NT2/D1 (cell line): ENCODE measurements around the gene FCRLA.

ENCODE experiments used
- SUZ12 ChIP-seq: IDR thresholded peaks from 2 replicates; pipeline ENCODE4 v1.6.1; 2011; ENCODE audit not compliant: insufficient read length, insufficient read depth; ENCODE audit errors: extremely low read depth
- YY1 ChIP-seq: IDR thresholded peaks from 2 replicates; pipeline ENCODE4 v1.6.1; 2011; ENCODE audit not compliant: insufficient read length, insufficient read depth
- ZNF274 ChIP-seq: IDR thresholded peaks from 2 replicates; pipeline ENCODE4 v1.6.1; 2011; ENCODE audit warnings: mild to moderate bottlenecking, low read depth, low read length

DNA sequence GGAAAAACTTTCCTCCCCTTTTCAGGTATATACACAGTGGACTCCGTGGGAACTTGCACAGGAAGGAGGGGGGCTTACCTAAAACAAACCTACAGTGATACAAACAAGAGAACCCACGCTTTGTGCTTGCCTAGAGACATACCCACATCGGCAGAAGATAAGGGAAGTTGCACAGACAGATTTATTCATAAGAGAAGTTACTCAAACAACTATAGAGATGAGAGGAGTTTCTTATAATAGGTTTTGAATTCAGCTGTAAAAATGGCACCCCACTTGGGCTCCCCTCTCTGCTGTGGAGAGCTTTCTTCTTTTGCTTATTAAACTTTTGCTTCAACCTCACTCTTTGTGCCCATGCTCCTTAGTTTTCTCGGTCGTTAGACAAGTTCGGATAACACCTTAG, 40.8 kb downstream of the FCRLA start:
- TF ChIP-seq YY1 (no peak), ZNF274 (no peak), SUZ12 (no peak)
